Lower leg skin (tissue), 4 donors: ENCODE results near the gene ZBED4. TPM values are rescaled to one million over a fixed set of nuclear protein-coding genes. Genes with fewer than 3 reads are reported as not detected.

Experiments
- DNase-seq, 2 donors: peaks; one replicate each; pipeline ENCODE4 v3.0.0-alpha.2; 2019; ENCODE audit warnings: low spot score in 2 of 2
- H3K4me3 ChIP-seq: fragments of 200-600 bp; sonication (generic); 2 replicates; pipeline ENCODE4 v1.5.1; 2017; ENCODE audit warnings: mild to moderate bottlenecking, low read depth; ENCODE audit not compliant: poor library complexity, severe bottlenecking
- POLR2A ChIP-seq, 2 donors: fragments of 450-650 bp; IDR thresholded peaks; one replicate each; pipeline ENCODE4 v1.6.1; 2016 to 2017; ENCODE audit warnings: antibody characterized with exemption in 2 of 2, mild to moderate bottlenecking in 1 of 2, moderate library complexity in 1 of 2
- WGBS, 2 donors: methylation state at CpG; one replicate each; pipeline ENCODE4 v1.1.5; 2018; 5-methylcytosine and 5-hydroxymethylcytosine counted together
- intact Hi-C: fragments of 100-400 bp; cut with DNase I; formaldehyde crosslinking; loops from one replicate; pipeline ENCODE4 v1.15.0; 2023; ENCODE audit warnings: low total_unique reads
- total RNA-seq, 4 donors: library from RNA; depleted of rRNA; stranded (reverse); fragments of >200 nt; gene quantifications; one replicate each; pipeline ENCODE4 v1.1.0, GENCODE V29; 2016
- TF ChIP-seq, protein P1 (sequence below), 3 donors: fragments of 450-650 bp; IDR thresholded peaks; one replicate each; pipeline ENCODE4 v1.5.1; 2016; ENCODE audit warnings: antibody characterized with exemption in 3 of 3, mild to moderate bottlenecking in 3 of 3, moderate library complexity in 2 of 3

The ZBED4 gene
- total RNA-seq, 4 donors from 2014 or later = 8.6 to 11.6 (median 9.6) TPM

DNA sequence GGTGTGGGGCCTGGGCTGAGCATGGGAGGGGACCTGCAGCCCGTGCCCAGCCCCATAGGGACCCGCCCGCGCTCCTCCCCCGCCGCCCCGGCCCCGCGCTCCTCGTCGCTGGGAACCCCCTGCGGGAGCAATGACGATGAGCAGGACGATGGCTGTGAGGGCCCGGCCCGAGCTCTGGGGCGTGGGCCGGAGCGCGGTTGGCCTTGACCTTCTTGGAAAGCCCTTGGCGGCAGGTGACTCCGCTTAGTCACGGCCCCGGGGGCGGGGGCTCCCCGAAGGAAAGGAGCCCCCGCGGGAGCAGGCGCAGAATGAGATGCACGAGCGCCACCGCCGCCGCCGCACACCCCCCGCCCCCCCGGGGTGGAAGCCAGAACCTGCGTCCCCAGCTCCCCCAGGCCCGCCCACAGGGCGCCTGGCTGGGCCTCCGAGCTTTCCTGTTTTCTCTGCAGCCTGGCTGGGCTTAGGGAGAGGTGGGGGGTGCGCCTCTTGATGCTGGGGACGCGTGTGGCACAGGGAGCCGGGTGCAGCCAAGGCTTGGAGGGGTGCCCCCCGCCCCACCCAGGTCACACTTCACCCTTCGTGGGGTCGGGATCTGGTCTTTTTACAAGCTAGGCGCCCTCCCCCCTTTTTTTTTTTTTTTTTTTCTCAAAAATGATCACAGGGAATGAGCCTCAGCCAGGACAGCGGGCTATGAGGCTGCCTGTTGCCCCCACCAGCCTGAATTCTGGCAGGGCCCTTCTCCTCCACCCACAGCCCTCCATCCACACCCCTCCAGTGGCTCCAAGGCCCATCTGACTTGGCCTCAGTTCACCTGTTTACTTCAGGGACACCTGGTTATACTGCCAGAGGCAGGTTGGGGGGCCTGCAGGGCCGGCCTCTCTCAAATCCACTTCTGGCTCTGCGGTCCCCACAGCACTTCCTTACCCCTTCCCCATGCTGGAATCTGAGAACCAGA, 82.7 kb downstream of the ZBED4 start:
- H3K4me3 ChIP-seq = no peak overlapping the region
- intact Hi-C loops = loop anchor here (10.0 kb wide), 1 partner anchor 249 kb away; the partner anchor contains the start of gene TRABD
- DNase-seq = peak; percentile 90 to 98
- no peak for TF ChIP-seq POLR2A (IDR thresholded peaks at IDR 0.05)
- TF ChIP-seq, protein P1, sequence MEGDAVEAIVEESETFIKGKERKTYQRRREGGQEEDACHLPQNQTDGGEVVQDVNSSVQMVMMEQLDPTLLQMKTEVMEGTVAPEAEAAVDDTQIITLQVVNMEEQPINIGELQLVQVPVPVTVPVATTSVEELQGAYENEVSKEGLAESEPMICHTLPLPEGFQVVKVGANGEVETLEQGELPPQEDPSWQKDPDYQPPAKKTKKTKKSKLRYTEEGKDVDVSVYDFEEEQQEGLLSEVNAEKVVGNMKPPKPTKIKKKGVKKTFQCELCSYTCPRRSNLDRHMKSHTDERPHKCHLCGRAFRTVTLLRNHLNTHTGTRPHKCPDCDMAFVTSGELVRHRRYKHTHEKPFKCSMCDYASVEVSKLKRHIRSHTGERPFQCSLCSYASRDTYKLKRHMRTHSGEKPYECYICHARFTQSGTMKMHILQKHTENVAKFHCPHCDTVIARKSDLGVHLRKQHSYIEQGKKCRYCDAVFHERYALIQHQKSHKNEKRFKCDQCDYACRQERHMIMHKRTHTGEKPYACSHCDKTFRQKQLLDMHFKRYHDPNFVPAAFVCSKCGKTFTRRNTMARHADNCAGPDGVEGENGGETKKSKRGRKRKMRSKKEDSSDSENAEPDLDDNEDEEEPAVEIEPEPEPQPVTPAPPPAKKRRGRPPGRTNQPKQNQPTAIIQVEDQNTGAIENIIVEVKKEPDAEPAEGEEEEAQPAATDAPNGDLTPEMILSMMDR (IDR thresholded peaks at IDR 0.05) = peak in 1 of 3 donors; percentile 8
- WGBS, 2 donors = 7 to 9% methylated on average over 26 to 28 of the region's 52 CpGs

DNA sequence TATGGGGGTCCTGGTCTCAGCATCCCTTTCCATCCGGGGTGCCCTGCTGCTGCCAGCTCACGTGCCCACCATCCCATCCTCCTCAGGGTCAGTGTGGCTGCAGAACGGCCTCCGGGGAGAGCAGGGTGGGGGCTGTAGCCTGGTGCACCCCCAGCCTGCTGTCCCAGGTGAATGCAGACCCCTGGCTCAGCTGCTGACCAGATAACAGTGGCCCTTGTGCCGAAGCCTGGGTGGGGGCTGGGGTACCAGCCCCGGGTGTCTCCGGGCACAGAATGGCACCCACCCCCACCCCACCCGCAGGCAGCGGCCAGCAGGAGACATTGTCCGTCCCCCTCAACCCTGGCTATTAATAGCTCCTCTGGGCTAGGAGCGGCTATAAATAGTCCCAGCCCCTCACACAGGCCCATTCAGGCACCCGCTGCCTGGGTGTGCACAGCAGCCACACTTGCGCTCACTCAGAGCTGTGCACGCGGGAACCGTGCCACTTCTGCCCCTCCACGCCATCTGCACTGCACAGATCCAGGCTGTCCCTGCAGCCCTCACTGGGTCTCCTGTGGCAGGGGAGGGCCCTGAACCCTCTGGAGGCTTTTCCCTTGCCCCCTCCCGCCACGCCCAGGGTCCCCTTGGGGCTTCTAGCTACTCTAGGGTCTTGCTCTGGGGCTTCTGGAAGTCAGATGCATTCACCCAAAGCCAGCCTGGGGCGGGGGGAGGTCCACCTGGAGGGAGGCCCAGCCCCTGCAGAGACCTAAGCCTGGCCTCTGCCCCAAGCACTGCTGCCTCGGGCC, 83.5 kb downstream of the ZBED4 start:
- DNase-seq = no peak
- intact Hi-C loops = loop anchor here (10.0 kb wide), 1 partner anchor 248 kb away; the partner anchor contains the start of gene TRABD
- TF ChIP-seq POLR2A (IDR thresholded peaks at IDR 0.05) = no peak
- TF ChIP-seq, protein P1 (IDR thresholded peaks at IDR 0.05) = no peak
- H3K4me3 ChIP-seq = no peak overlapping the region
- 45 to 73% methylated on average over 9 to 14 of the region's 21 CpGs for whole genome bisulfite sequencing, 2 donors

DNA sequence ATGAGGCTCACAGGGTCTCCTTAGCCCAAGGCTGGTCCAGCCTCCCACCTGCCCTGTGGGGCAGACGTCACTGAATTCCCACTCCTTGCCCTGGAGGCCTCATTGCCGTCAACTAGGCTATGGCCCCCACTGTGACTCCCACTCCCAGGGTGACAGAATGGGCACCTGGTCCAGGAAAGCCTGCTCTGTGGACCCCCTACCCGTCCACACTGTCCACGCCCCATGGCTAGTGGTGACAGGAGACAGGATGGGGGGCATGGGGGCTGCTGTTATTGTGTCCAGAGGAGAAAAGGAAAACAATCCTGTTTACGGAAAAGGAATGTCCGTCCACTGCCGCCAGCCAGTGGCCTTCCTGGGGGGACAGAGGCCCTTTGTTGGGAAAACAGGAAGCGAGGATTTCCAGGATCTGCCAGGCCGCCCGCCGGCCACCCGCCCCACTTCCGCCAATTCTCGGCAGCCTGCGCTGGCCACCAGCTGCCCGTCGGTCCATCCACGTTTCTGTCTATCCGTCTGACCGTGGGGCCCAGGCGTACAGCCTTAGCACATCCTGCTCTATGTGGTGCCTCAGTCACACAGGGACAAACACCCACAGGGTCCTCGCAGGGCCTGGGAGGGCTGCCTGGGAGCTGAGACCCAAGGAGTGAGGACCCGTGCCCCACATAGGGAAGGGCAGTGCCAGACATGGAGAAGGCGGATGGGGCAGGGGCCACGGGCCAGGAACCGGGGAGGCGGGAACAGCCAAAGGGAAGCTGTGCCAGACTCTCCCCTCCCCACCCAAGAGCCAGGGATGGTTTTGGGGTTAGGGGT, 84.3 kb downstream of the ZBED4 start:
- no peak for DNase-seq
- intact Hi-C loops = loop anchor here (10.0 kb wide), 1 partner anchor 247 kb away; the partner anchor contains the start of gene TRABD
- WGBS, 2 donors = 67 to 75% methylated on average over 25 of the region's 27 CpGs
- no peak overlapping the region for H3K4me3 ChIP-seq
- no peak for TF ChIP-seq POLR2A (IDR thresholded peaks at IDR 0.05)
- TF ChIP-seq, protein P1 (IDR thresholded peaks at IDR 0.05) = no peak

DNA sequence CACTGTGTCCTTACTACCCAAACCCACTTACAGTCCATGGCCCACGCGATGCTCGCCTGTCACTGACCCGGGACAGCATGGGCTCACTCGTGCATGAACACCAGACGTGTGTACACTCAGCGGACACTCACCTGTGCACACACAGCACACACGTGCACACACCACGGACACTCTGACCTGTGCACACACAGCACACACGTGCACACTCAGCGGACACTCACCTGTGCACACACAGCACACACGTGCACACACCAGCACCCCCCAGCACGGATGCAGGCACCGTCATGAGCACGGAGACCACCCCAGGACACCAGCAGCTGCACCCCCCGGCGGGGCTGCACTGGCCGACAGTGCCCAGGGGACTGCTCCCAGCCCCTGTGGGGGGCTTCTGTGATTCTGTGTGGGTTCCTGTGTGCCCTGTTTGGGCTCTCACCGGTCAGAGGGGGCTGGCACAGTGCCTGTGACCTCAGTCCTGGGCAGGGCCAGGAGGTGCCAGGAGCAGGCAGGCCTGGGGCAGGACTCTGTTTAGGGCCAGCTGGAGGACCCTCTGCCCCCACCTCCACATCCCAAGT, 85.0 kb downstream of the ZBED4 start:
- TF ChIP-seq, protein P1 (IDR thresholded peaks at IDR 0.05) = no peak
- no peak for TF ChIP-seq POLR2A (IDR thresholded peaks at IDR 0.05)
- DNase-seq = no peak
- intact Hi-C loops = loop anchor here (10.0 kb wide), 1 partner anchor 246 kb away; the partner anchor contains the start of gene TRABD
- 76 to 88% methylated on average over 13 to 18 of the region's 19 CpGs for WGBS, 2 donors
- no peak overlapping the region for H3K4me3 ChIP-seq

Other genes with a start within 250 kb of the ZBED4 start
- 100 to 1,000 TPM in 2 of 4 donors, 10 to 100 TPM in 2; 64.8 to 104 (median 89.8) TPM for gene BRD1, start 26.0 kb upstream of the ZBED4 start, total RNA-seq
- 10 to 100 TPM in 3 of 4 donors, 1 to 10 TPM in 1; 7.5 to 25.6 (median 16.1) TPM for gene ALG12, start 64.6 kb downstream of the ZBED4 start, total RNA-seq
- 10 to 100 TPM in 3 of 4 donors, 1 to 10 TPM in 1; 9.1 to 28.0 (median 18.0) TPM for gene CRELD2, start 64.8 kb downstream of the ZBED4 start, total RNA-seq
- 100 to 1,000 TPM; 149 to 181 (median 163) TPM for gene PIM3, start 106.9 kb downstream of the ZBED4 start, total RNA-seq
- gene IL17REL, start 158.9 kb downstream of the ZBED4 start, total RNA-seq = not detected
- gene TTLL8, start 204.5 kb downstream of the ZBED4 start, total RNA-seq = not detected
- gene MLC1, start 231.6 kb downstream of the ZBED4 start, total RNA-seq = 1 to 10 TPM in 2 of 4 donors, under 1 TPM in 2; 0.15 to 2.1 (median 1.0) TPM
- gene MOV10L1, start 236.2 kb downstream of the ZBED4 start, total RNA-seq = 1 to 10 TPM in 2 of 4 donors, under 1 TPM in 1, not detected in 1; 0.13 to 1.7 (median 1.6) TPM